Prostate gland (tissue), 2 donors: Measurements from ENCODE around the gene TRNAU1AP. TPM values are rescaled to one million over a fixed set of nuclear protein-coding genes. Genes with fewer than 3 reads are reported as not detected.
A peak's percentile ranks its signal among the peaks of the same experiment; 100 is the strongest.

Experiments
- DNase-seq: peaks from one replicate; pipeline ENCODE4 v3.0.0-alpha.2; 2019; ENCODE audit warnings: low spot score
- H3K27ac ChIP-seq, 2 donors: fragments of 200-600 bp; sonication (generic); 2 replicates each; pipeline ENCODE4 v1.5.1; 2017 to 2019
- H3K27me3 ChIP-seq: fragments of 200-600 bp; sonication (generic); replicated peaks from 2 replicates; pipeline ENCODE4 v1.5.1; 2019; ENCODE audit not compliant: insufficient read depth
- H3K36me3 ChIP-seq, 2 donors: fragments of 200-600 bp; sonication (generic); 1 replicate in 1 of 2; 2 replicates in 1 of 2; pipeline versions ENCODE4 v1.5.1 to v1.8.1; 2017 to 2019
- H3K4me1 ChIP-seq: fragments of 200-600 bp; sonication (generic); replicated peaks from 2 replicates; pipeline ENCODE4 v1.5.1; 2019
- H3K4me3 ChIP-seq, 2 donors: fragments of 200-600 bp; sonication (generic); 2 replicates each; pipeline ENCODE4 v1.5.1; 2017 to 2019
- H3K9me3 ChIP-seq: fragments of 200-600 bp; sonication (generic); 2 replicates; pipeline ENCODE4 v1.5.1; 2017
- POLR2A ChIP-seq: fragments of 450-650 bp; IDR thresholded peaks from one replicate; pipeline ENCODE4 v1.6.1; 2016; ENCODE audit warnings: antibody characterized with exemption, mild to moderate bottlenecking
- POLR2AphosphoS5 ChIP-seq: sonication (generic); formaldehyde crosslinking; IDR thresholded peaks from one replicate; pipeline ENCODE4 v1.6.1; 2017; ENCODE audit warnings: antibody characterized with exemption
- WGBS: methylation state at CpG from one replicate; pipeline ENCODE4 v1.1.5; 2018; 5-methylcytosine and 5-hydroxymethylcytosine counted together
- intact Hi-C: fragments of 100-400 bp; cut with DNase I; formaldehyde crosslinking; loops from one replicate; pipeline ENCODE4 v1.14.2; 2022
- total RNA-seq, 2 donors: library from RNA; depleted of rRNA; stranded (reverse); fragments of >200 nt; gene quantifications; one replicate each; pipeline ENCODE4 v1.1.0, GENCODE V29; 2016
- TF ChIP-seq, protein P1 (sequence below), 4 experiments: fragments of 200-600 bp in 2 of 4; fragments of 450-650 bp in 2 of 4; sonication (generic) in 2 of 4; IDR thresholded peaks; 1 replicate in 3 of 4; 2 replicates in 1 of 4; pipeline ENCODE4 v1.5.1; 2016 to 2019; ENCODE audit warnings: antibody characterized with exemption in 4 of 4, mild to moderate bottlenecking in 2 of 4, moderate library complexity in 2 of 4

The TRNAU1AP gene
- total RNA-seq = 10 to 100 TPM; 11.5 to 20.8 TPM

GRCh38 chr1:28552758-28553663 is at the start of gene TRNAU1AP:
Gene TRNAU1AP, plus strand, starts transcription at chr1:28553085. Its CDS starts 26 bp downstream, at chr1:28553111.
- H3K9me3 ChIP-seq = no peaks in the 10 kb centered on the region
- H3K27ac ChIP-seq = peak within 1 kb of the TSS; percentile 83 to 84
- intact Hi-C loops = loop anchor here (2.0 kb wide), 1 partner anchor 28 kb away; no protein-coding TSS in a partner anchor
- peak; percentile 94 for DNase-seq
- peak within 1 kb of the TSS; percentile 64 to 89 for H3K4me3 ChIP-seq
- TF ChIP-seq, protein P1, sequence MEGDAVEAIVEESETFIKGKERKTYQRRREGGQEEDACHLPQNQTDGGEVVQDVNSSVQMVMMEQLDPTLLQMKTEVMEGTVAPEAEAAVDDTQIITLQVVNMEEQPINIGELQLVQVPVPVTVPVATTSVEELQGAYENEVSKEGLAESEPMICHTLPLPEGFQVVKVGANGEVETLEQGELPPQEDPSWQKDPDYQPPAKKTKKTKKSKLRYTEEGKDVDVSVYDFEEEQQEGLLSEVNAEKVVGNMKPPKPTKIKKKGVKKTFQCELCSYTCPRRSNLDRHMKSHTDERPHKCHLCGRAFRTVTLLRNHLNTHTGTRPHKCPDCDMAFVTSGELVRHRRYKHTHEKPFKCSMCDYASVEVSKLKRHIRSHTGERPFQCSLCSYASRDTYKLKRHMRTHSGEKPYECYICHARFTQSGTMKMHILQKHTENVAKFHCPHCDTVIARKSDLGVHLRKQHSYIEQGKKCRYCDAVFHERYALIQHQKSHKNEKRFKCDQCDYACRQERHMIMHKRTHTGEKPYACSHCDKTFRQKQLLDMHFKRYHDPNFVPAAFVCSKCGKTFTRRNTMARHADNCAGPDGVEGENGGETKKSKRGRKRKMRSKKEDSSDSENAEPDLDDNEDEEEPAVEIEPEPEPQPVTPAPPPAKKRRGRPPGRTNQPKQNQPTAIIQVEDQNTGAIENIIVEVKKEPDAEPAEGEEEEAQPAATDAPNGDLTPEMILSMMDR (IDR thresholded peaks at IDR 0.05) = peak in 2 of 4 experiments; percentile 17 to 27
- TF ChIP-seq POLR2A (peak; percentile 88), POLR2AphosphoS5 (peak; percentile 99)
- no peaks in the 10 kb centered on the region for H3K4me1 ChIP-seq
- H3K36me3 ChIP-seq = no peaks in the 10 kb centered on the region
- WGBS = under 1% methylated on average over 58 of the region's 63 CpGs
- H3K27me3 ChIP-seq = no peaks in the 10 kb centered on the region

DNA sequence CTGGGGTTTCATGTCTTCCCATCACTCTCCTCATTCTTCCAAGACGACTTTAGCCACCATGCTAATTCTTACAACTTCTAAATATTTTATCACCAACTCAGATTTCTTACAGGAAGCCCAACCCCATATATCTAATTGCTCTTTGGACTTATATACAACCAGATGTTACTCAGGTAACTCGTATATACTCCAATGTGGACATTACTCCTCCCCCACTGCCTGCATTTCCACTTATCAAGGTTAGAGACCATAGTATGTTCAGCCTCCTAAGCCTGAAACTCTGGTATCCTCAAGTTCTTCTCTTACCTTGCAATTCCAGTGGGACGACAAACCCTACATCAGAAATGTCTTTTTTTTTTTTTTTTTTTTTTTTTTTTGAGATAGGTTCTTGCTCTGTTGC is 49.8 kb upstream of the TRNAU1AP start:
- TF ChIP-seq POLR2A (no peak), POLR2AphosphoS5 (no peak)
- TF ChIP-seq, protein P1 (IDR thresholded peaks at IDR 0.05) = no peak
- H3K27ac ChIP-seq = no peak overlapping the region
- intact Hi-C loops = no loop called here
- no peak overlapping the region for H3K4me3 ChIP-seq
- no peaks in the 10 kb centered on the region for H3K9me3 ChIP-seq
- DNase-seq = no peak
- no peaks in the 10 kb centered on the region for H3K36me3 ChIP-seq
- no peaks in the 10 kb centered on the region for H3K27me3 ChIP-seq
- WGBS = 68% methylated on average over 3 of the region's 3 CpGs
- H3K4me1 ChIP-seq = no peaks in the 10 kb centered on the region

GRCh38 chr1:28505406-28506187 is 47.3 kb upstream of the TRNAU1AP start, which contains the start of gene RCC1:
Gene RCC1, plus strand, starts transcription at chr1:28506043. Its CDS starts 23,824 bp downstream, at chr1:28529867.
- intact Hi-C loops = no loop called here
- 1% methylated on average over 41 of the region's 41 CpGs for WGBS
- Histone ChIP-seq H3K36me3 (peaks cover 0 to 10% of the 10 kb centered on the region in 2 donors), H3K4me3 (peak within 1 kb of the TSS; percentile 57 to 72), H3K27ac (peak within 1 kb of the TSS; percentile 71 to 77), H3K9me3 (no peaks in the 10 kb centered on the region), H3K27me3 (no peaks in the 10 kb centered on the region), H3K4me1 (no peaks in the 10 kb centered on the region)
- TF ChIP-seq POLR2A = peak; percentile 92
- TF ChIP-seq POLR2AphosphoS5 = peak; percentile 100
- TF ChIP-seq, protein P1 (IDR thresholded peaks at IDR 0.05) = peak in 2 of 4 experiments; percentile 2 to 31
- peak; percentile 96 for DNase-seq

DNA sequence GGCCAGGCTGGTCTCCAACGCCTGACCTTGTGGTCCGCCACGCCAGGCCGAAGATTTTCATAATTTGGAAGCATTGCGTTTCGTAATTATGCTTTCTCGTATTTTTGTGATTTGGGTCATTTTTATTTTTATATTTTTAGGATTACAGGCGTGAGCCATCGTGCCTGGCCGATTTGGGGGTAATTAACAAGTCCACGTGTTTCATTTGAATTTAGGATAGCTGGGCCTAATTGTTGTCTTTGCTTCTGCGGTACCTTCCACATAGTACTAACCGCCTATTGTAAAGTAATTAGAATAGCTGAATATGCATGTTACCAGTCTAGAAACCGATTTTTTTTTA is 46.0 kb upstream of the TRNAU1AP start:
- TF ChIP-seq POLR2A (no peak), POLR2AphosphoS5 (no peak)
- TF ChIP-seq, protein P1 (IDR thresholded peaks at IDR 0.05) = no peak
- no peaks in the 10 kb centered on the region for H3K4me1 ChIP-seq
- 1% methylated on average over 14 of the region's 14 CpGs for WGBS

More for the DNA sequence above, 46.0 kb upstream of the TRNAU1AP start:
- H3K36me3 ChIP-seq = peaks cover 0 to 11% of the 10 kb centered on the region in 2 donors
- intact Hi-C loops = no loop called here
- no peak for DNase-seq
- H3K27me3 ChIP-seq = no peaks in the 10 kb centered on the region
- H3K9me3 ChIP-seq = no peaks in the 10 kb centered on the region
- peak overlapping the region; percentile 57 to 72 for H3K4me3 ChIP-seq
- H3K27ac ChIP-seq = peak overlapping the region; percentile 71 to 77
